ENCODE results near the gene FCN2.

Gene FCN2

DNA sequence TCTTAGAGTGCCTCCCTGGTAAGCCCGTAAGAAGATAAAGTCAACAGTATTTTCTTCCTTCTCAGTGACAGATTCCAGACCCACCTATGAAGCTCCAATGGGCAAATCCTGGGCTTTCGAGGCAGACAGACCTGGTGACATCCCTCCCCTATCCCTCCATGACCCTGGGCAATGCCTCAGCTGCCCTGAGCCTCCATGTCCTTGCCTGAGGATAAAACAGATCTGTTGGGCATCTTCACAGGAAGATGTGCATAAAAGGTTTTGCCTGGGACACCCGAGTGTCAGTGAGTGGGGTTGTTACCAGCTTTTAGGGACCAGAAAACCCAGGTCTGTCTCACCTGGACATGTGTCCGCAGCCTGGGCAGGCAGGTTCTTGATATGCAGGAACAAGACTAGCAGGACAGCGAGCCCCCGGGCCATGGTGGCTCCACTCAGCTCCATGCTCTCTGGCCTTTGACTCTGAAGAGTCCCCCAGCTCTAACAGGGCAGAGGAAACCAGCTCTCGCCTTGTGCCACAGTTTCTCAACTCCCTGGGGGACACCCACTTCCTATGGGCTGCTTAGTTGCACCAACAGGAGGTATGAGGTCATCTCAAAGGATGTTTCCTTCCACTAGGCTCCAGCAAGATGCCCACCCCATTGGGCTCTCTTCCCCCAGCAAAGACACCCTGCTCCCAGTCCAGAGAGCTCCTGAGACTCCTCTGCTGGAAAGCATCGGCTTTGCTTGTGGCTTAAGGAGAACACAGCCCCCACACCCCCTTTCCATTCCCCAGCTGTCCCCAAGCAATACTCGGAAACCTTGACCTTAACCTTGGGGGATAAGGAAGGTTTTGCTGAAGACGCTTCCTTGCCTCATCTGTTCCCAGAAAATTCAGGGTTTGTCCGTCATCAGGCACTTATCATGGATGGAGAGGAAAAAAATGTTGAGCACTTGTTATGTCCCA is 37.1 kb downstream of the FCN2 start, which contains the start of gene FCN1:
FCN1 (minus strand) TSS at position 482 of the 943 bp plus-strand sequence; CDS start at position 441, 41 bp downstream.
- WGBS (ENCODE audit: extremely low coverage, insufficient coverage, insufficient read length): no CpG with 5 or more reads among the region's 11 CpGs

DNA sequence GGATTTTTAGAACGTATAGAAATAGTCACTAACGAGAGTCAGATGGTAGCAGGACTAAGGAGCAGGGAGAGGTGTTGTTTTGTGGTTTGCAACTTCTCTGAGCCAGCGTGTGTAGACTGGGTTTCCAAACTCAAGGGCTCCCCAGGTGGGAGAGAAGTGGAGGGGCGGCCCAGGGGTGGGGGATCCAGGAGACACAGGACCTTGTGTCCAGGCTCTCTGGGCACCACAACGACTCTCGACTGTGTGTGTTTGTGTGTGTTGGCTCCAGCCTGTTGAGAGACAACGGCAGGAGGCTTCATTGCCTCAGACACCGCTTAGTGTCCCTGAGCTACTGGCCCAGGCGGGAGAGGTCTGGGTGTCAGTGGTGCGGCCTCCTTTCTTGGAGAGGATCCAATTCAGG is 38.0 kb downstream of the FCN2 start:
- Histone ChIP-seq H3K4me3 (ENCODE audit: low read depth, low read length) (no peak overlapping the region), H3K27ac (ENCODE audit: low read depth, low read length) (no peak overlapping the region), H3K36me3 (ENCODE audit: control insufficient read depth in 1 of 2, insufficient read depth in 2 of 2, low read length in 2 of 2) (no peaks in the 10 kb centered on the region), H2AFZ (ENCODE audit: insufficient read depth, low read length, poor library complexity) (no peak overlapping the region), H4K8ac (ENCODE audit: low read depth, low read length) (no peak overlapping the region), H3K4ac (ENCODE audit: low read depth, low read length) (no peak overlapping the region), H3K79me2 (ENCODE audit: control insufficient read depth, insufficient read depth, low read length, poor library complexity) (no peaks in the 10 kb centered on the region), H4K12ac (ENCODE audit: low read depth, low read length) (no peak overlapping the region), H3K18ac (ENCODE audit: low read length) (no peak overlapping the region), H3K4me1 (ENCODE audit: control insufficient read depth in 1 of 2, insufficient read depth in 2 of 2, low read length in 2 of 2) (no peaks in the 10 kb centered on the region), H2AK5ac (ENCODE audit: low read length) (no peak overlapping the region), H3K14ac (ENCODE audit: low read length) (no peak overlapping the region), H3K9ac (ENCODE audit: low read length) (no peak overlapping the region), H2BK5ac (ENCODE audit: low read depth, low read length, poor library complexity) (no peak overlapping the region), H4K91ac (ENCODE audit: low read depth, low read length) (no peak overlapping the region), H2BK12ac (ENCODE audit: low read length) (no peak overlapping the region), H3K9me3 (ENCODE audit: insufficient read depth, low read depth, low read length) (peaks cover 12% of the 10 kb centered on the region), H3K23ac (ENCODE audit: low read length) (no peak overlapping the region), H3K27me3 (ENCODE audit: insufficient read depth, low read length) (no peaks in the 10 kb centered on the region), H2BK120ac (ENCODE audit: insufficient read depth, low read length, poor library complexity) (no peak overlapping the region), H3K79me1 (ENCODE audit: low read length) (no peaks in the 10 kb centered on the region), H3K4me2 (ENCODE audit: low read length) (no peak overlapping the region)
- WGBS (ENCODE audit: extremely low coverage, insufficient coverage, insufficient read length): no CpG with 5 or more reads among the region's 10 CpGs
- no peak for DNase-seq

More for the DNA sequence above, 37.1 kb downstream of the FCN2 start, which contains the start of gene FCN1:
- Histone ChIP-seq H3K9ac (ENCODE audit: low read length) (no peak within 1 kb of the TSS), H3K79me1 (ENCODE audit: low read length) (no peaks in the 10 kb centered on the region), H3K23ac (ENCODE audit: low read length) (no peak within 1 kb of the TSS), H2BK5ac (ENCODE audit: low read depth, low read length, poor library complexity) (no peak within 1 kb of the TSS), H2AFZ (ENCODE audit: insufficient read depth, low read length, poor library complexity) (no peak within 1 kb of the TSS), H2BK12ac (ENCODE audit: low read length) (no peak within 1 kb of the TSS), H2BK120ac (ENCODE audit: insufficient read depth, low read length, poor library complexity) (no peak within 1 kb of the TSS), H3K4me1 (ENCODE audit: control insufficient read depth in 1 of 2, insufficient read depth in 2 of 2, low read length in 2 of 2) (no peaks in the 10 kb centered on the region), H3K14ac (ENCODE audit: low read length) (no peak within 1 kb of the TSS), H4K91ac (ENCODE audit: low read depth, low read length) (no peak within 1 kb of the TSS), H3K4ac (ENCODE audit: low read depth, low read length) (no peak within 1 kb of the TSS), H3K36me3 (ENCODE audit: control insufficient read depth in 1 of 2, insufficient read depth in 2 of 2, low read length in 2 of 2) (no peaks in the 10 kb centered on the region), H2AK5ac (ENCODE audit: low read length) (no peak within 1 kb of the TSS), H3K27ac (ENCODE audit: low read depth, low read length) (no peak within 1 kb of the TSS), H3K4me3 (ENCODE audit: low read depth, low read length) (no peak within 1 kb of the TSS), H3K9me3 (ENCODE audit: insufficient read depth, low read depth, low read length) (peaks cover 11% of the 10 kb centered on the region), H4K8ac (ENCODE audit: low read depth, low read length) (no peak within 1 kb of the TSS), H4K12ac (ENCODE audit: low read depth, low read length) (no peak within 1 kb of the TSS), H3K4me2 (ENCODE audit: low read length) (no peak within 1 kb of the TSS), H3K18ac (ENCODE audit: low read length) (no peak within 1 kb of the TSS), H3K27me3 (ENCODE audit: insufficient read depth, low read length) (no peaks in the 10 kb centered on the region), H3K79me2 (ENCODE audit: control insufficient read depth, insufficient read depth, low read length, poor library complexity) (no peaks in the 10 kb centered on the region)
- no peak for DNase-seq

DNA sequence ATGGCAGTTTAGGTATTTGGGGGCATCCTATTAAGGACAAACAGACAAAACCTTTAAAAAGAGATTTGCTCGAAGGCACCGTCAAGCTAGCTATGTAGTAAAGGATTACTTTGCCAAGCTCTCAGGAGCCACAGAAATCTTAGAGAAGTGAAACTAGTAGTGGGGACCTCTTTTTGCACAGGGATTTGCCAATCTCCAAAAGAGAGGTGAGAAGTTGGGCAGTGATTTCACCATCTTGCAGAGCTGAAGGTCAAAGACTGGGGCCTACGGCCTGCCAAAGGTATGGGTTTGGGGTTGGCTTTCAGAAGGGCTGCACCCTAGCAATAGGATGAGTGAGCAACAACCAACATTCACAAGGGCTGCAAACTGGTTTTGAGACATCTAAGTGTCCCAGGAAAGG is 38.7 kb downstream of the FCN2 start:
- Histone ChIP-seq H3K36me3 (ENCODE audit: control insufficient read depth in 1 of 2, insufficient read depth in 2 of 2, low read length in 2 of 2) (no peaks in the 10 kb centered on the region), H3K4ac (ENCODE audit: low read depth, low read length) (no peak overlapping the region), H3K27me3 (ENCODE audit: insufficient read depth, low read length) (no peaks in the 10 kb centered on the region), H2AK5ac (ENCODE audit: low read length) (no peak overlapping the region), H4K8ac (ENCODE audit: low read depth, low read length) (no peak overlapping the region), H3K27ac (ENCODE audit: low read depth, low read length) (no peak overlapping the region), H2BK12ac (ENCODE audit: low read length) (no peak overlapping the region), H2AFZ (ENCODE audit: insufficient read depth, low read length, poor library complexity) (no peak overlapping the region), H3K9ac (ENCODE audit: low read length) (no peak overlapping the region), H3K9me3 (ENCODE audit: insufficient read depth, low read depth, low read length) (peaks cover 12% of the 10 kb centered on the region), H3K4me1 (ENCODE audit: control insufficient read depth in 1 of 2, insufficient read depth in 2 of 2, low read length in 2 of 2) (no peaks in the 10 kb centered on the region), H2BK120ac (ENCODE audit: insufficient read depth, low read length, poor library complexity) (no peak overlapping the region), H3K79me2 (ENCODE audit: control insufficient read depth, insufficient read depth, low read length, poor library complexity) (no peaks in the 10 kb centered on the region), H3K79me1 (ENCODE audit: low read length) (no peaks in the 10 kb centered on the region), H3K4me2 (ENCODE audit: low read length) (no peak overlapping the region), H4K12ac (ENCODE audit: low read depth, low read length) (no peak overlapping the region), H2BK5ac (ENCODE audit: low read depth, low read length, poor library complexity) (no peak overlapping the region), H3K14ac (ENCODE audit: low read length) (no peak overlapping the region), H3K4me3 (ENCODE audit: low read depth, low read length) (no peak overlapping the region), H4K91ac (ENCODE audit: low read depth, low read length) (no peak overlapping the region), H3K23ac (ENCODE audit: low read length) (no peak overlapping the region), H3K18ac (ENCODE audit: low read length) (no peak overlapping the region)
- no CpG with 5 or more reads among the region's 3 CpGs for WGBS (ENCODE audit: extremely low coverage, insufficient coverage, insufficient read length)
- no peak for DNase-seq

DNA sequence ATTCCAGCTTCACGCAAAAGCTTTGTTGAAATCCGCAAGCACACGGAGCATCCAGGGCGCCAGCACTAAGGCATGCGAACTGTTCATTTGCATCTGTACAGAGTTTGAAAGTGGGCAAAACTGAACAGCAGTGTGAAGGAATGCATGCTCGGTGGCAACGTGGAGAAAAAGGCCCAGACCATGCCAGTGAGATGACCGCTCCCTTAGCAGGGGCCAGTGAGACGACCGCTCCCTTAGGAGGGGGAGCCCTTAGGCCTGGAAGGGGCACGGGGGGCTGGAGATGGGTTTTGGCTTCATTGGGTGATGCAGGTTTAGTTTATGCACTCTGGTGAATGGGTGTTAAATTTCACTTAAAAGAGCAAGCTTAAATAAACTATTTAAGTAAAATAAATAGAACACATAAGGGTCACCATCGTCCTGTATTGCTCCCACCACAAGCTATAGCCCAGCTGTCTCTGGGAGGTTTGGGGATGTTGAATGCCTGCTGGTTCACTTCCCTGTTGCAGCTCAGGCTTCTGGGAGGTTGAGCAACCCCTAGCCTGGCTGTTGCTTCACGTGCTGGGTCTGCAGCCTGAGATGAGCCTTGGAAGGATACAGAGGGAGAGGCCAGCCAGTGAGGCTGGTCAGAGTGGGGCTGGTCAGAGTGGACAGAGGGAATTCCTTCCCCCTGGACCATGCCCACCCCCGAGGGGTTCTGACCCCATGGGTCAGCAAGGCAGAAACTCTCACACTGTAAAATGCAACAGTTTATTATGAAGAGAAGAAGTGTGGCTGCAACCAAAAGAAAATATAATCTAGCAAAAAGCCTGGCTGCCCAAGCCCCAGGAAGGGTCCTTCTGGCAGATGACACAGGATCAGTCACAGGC is 41.7 kb downstream of the FCN2 start:
- no peak overlapping the region for H2AK5ac ChIP-seq (ENCODE audit: low read length)
- no peaks in the 10 kb centered on the region for H3K27me3 ChIP-seq (ENCODE audit: insufficient read depth, low read length)
- no peak overlapping the region for H4K8ac ChIP-seq (ENCODE audit: low read depth, low read length)
- peaks cover 16% of the 10 kb centered on the region for H3K9me3 ChIP-seq (ENCODE audit: insufficient read depth, low read depth, low read length)
- no peak overlapping the region for H3K14ac ChIP-seq (ENCODE audit: low read length)
- no peak overlapping the region for H2BK12ac ChIP-seq (ENCODE audit: low read length)
- H3K4me1 ChIP-seq (ENCODE audit: control insufficient read depth in 1 of 2, insufficient read depth in 2 of 2, low read length in 2 of 2): no peaks in the 10 kb centered on the region
- no peak overlapping the region for H2BK120ac ChIP-seq (ENCODE audit: insufficient read depth, low read length, poor library complexity)
- H2BK5ac ChIP-seq (ENCODE audit: low read depth, low read length, poor library complexity): no peak overlapping the region
- H3K4ac ChIP-seq (ENCODE audit: low read depth, low read length): no peak overlapping the region
- DNase-seq: peak in 1 of 2 donors; percentile 12
- H3K79me1 ChIP-seq (ENCODE audit: low read length): no peaks in the 10 kb centered on the region
- H3K27ac ChIP-seq (ENCODE audit: low read depth, low read length): no peak overlapping the region
- no peak overlapping the region for H2AFZ ChIP-seq (ENCODE audit: insufficient read depth, low read length, poor library complexity)
- no peak overlapping the region for H3K23ac ChIP-seq (ENCODE audit: low read length)
- no CpG with 5 or more reads among the region's 14 CpGs for WGBS (ENCODE audit: extremely low coverage, insufficient coverage, insufficient read length)
- H3K4me2 ChIP-seq (ENCODE audit: low read length): no peak overlapping the region
- H4K91ac ChIP-seq (ENCODE audit: low read depth, low read length): no peak overlapping the region
- no peak overlapping the region for H3K4me3 ChIP-seq (ENCODE audit: low read depth, low read length)
- H3K79me2 ChIP-seq (ENCODE audit: control insufficient read depth, insufficient read depth, low read length, poor library complexity): no peaks in the 10 kb centered on the region
- no peaks in the 10 kb centered on the region for H3K36me3 ChIP-seq (ENCODE audit: control insufficient read depth in 1 of 2, insufficient read depth in 2 of 2, low read length in 2 of 2)
- no peak overlapping the region for H4K12ac ChIP-seq (ENCODE audit: low read depth, low read length)
- no peak overlapping the region for H3K18ac ChIP-seq (ENCODE audit: low read length)
- H3K9ac ChIP-seq (ENCODE audit: low read length): no peak overlapping the region
